ENCODE results near the gene SEMA5A. TPM values are rescaled to one million over a fixed set of nuclear protein-coding genes. Genes with fewer than 3 reads are reported as not detected.

Gene SEMA5A
- total RNA-seq, 4 donors from 2014 or later = 2.4 to 129 (median 10.0) TPM

DNA sequence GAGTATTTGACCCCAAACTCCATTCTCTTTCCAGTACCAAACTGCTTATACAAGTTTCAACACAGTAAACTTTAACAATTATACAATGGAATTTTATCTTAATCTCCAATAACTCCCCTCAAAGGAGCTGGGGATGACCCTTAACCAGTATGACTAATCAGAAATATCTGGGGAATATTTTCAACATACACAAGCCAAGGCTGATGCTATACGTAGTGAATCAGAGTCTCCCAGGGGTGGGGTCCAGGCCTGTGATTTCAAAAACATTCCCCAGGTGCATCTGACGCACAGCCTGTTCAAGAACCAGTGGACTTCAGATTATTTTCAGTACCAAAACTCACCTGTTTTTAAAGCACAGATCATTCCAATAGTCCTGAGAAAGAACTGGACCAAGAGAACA is 11.8 kb upstream of the SEMA5A start:
- H3K27me3 ChIP-seq = no peaks in the 10 kb centered on the region
- TF ChIP-seq, protein P1, sequence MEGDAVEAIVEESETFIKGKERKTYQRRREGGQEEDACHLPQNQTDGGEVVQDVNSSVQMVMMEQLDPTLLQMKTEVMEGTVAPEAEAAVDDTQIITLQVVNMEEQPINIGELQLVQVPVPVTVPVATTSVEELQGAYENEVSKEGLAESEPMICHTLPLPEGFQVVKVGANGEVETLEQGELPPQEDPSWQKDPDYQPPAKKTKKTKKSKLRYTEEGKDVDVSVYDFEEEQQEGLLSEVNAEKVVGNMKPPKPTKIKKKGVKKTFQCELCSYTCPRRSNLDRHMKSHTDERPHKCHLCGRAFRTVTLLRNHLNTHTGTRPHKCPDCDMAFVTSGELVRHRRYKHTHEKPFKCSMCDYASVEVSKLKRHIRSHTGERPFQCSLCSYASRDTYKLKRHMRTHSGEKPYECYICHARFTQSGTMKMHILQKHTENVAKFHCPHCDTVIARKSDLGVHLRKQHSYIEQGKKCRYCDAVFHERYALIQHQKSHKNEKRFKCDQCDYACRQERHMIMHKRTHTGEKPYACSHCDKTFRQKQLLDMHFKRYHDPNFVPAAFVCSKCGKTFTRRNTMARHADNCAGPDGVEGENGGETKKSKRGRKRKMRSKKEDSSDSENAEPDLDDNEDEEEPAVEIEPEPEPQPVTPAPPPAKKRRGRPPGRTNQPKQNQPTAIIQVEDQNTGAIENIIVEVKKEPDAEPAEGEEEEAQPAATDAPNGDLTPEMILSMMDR (IDR thresholded peaks at IDR 0.05) = no peak
- TF ChIP-seq POLR2A (IDR thresholded peaks at IDR 0.05) = no peak
- H3K9me3 ChIP-seq = no peaks in the 10 kb centered on the region
- DNase-seq = no peak
- H3K4me1 ChIP-seq = no peaks in the 10 kb centered on the region
- intact Hi-C loops (cut with DNase I; ENCODE audit: low total_unique reads) = no loop called here
- H3K36me3 ChIP-seq = no peaks in the 10 kb centered on the region
- no peak overlapping the region for H3K4me3 ChIP-seq
- H3K27ac ChIP-seq = no peak overlapping the region

DNA sequence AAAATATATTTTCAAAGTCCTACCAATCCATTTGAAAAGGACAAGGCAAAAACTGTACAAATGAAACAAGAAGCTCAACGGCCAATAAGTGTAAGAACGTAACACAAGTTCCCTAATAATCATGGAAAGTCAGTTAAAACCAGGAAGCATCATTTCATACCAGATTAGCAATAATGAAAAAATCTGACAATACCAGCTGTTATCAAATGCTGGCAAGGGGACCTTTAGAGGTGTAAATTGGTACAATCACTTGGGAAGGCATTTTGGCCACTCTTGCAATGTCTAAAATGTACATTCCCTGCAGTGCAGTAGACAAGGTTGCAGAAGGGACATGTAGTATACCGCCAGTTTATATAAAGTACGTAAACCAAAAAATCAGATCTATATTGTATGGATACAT is 10.1 kb upstream of the SEMA5A start:
- H3K36me3 ChIP-seq = no peaks in the 10 kb centered on the region
- H3K27ac ChIP-seq = no peak overlapping the region
- H3K4me3 ChIP-seq = no peak overlapping the region
- H3K4me1 ChIP-seq = no peaks in the 10 kb centered on the region
- no peak for DNase-seq
- TF ChIP-seq POLR2A (IDR thresholded peaks at IDR 0.05) = no peak
- TF ChIP-seq, protein P1 (IDR thresholded peaks at IDR 0.05) = no peak
- intact Hi-C loops (cut with DNase I; ENCODE audit: low total_unique reads) = no loop called here
- no peaks in the 10 kb centered on the region for H3K27me3 ChIP-seq
- no peaks in the 10 kb centered on the region for H3K9me3 ChIP-seq

DNA sequence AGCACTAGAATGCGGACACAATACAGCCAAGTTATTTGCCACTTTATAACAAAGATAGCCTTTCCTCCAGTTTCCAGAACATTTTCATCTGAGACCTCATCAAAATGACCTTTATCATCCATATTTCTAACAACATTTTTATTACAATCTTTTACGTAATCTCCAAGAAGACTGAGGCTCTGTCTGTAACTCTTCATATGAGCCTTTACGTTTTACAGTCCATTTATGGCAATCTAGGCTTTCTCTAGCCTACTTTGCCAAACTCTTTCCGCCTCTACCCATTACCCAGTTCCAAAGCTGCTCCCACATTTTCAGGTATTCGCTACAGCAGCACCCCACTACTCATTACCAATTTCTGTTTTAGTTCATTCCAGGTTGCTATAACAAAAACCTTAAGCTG is 8.2 kb upstream of the SEMA5A start:
- no peaks in the 10 kb centered on the region for H3K9me3 ChIP-seq
- H3K36me3 ChIP-seq = no peaks in the 10 kb centered on the region
- H3K27ac ChIP-seq = no peak overlapping the region
- intact Hi-C loops (cut with DNase I; ENCODE audit: low total_unique reads) = no loop called here
- no peak for DNase-seq
- H3K27me3 ChIP-seq = no peaks in the 10 kb centered on the region
- no peak overlapping the region for H3K4me3 ChIP-seq
- H3K4me1 ChIP-seq = no peaks in the 10 kb centered on the region
- TF ChIP-seq POLR2A (IDR thresholded peaks at IDR 0.05) = no peak
- TF ChIP-seq, protein P1 (IDR thresholded peaks at IDR 0.05) = no peak

DNA sequence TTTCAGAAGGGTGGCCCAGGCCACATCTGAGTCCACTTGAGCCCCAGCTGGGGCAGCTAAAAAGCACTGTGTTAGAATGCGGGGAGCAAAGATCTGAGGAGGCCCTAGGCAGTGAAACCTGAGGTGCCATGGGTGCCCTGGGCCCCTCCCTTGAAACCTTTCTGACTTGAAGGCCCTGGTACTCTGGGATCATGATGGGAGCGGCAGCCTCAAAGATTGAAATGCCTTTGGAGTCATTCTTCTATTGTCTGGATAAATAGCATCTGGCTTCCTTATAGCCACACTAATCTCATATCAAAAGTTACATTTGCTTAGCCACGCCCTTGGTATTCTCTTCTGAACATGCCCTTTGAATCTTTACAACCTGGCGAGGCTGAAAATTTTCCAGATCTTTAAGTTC is 7.7 kb upstream of the SEMA5A start:
- Histone ChIP-seq H3K27ac (no peak overlapping the region), H3K4me1 (no peaks in the 10 kb centered on the region), H3K4me3 (no peak overlapping the region), H3K9me3 (no peaks in the 10 kb centered on the region), H3K36me3 (no peaks in the 10 kb centered on the region), H3K27me3 (no peaks in the 10 kb centered on the region)
- TF ChIP-seq, protein P1 (IDR thresholded peaks at IDR 0.05) = no peak
- TF ChIP-seq POLR2A (IDR thresholded peaks at IDR 0.05) = no peak
- no peak for DNase-seq
- intact Hi-C loops (cut with DNase I; ENCODE audit: low total_unique reads) = no loop called here

DNA sequence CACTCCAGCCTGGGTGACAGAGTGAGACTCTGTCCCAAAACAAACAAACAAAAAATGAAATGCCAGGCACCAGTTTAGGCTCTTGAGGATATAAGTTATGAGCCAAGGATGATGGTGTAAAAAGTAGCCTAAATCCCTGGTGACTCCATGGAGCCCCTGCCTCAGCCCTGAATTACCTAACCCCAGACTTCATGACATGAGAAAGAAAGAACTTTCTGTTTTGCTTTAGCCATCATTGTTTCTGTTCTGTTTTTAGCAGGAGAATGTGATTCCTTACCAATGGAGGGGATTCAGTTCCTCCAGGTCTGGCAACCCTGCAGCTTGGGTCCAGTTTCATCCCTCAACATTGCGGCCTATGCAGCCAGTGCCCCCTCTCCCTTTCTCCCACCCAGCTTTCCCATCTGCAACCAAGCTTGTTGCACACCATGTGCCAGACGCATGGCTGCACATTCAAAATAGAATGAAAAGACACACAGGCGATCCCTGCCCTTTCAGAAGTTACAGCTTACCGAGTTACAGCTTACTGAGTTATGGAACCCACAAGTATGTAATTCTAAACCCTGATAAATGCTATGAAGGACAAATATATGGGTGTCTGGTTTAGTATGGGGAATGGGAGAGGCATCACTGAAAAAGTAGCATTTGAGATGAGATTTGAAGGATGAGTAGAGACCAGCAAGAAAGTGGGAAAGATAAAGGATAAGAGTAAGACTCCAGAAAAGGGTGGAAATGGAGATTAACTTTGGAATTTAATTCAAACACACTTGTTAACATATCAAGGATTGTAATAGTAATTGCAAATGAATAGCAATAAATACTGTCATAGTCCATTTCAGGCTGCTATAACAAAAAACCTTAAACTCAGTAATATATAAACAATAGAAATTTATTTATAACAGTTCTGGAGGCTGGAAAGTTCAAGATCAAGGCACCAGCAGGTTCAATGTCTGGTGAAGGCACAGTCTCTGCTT is 6.0 kb upstream of the SEMA5A start:
- Histone ChIP-seq H3K9me3 (no peaks in the 10 kb centered on the region), H3K27ac (no peak overlapping the region), H3K27me3 (no peaks in the 10 kb centered on the region), H3K36me3 (no peaks in the 10 kb centered on the region), H3K4me3 (no peak overlapping the region), H3K4me1 (no peaks in the 10 kb centered on the region)
- TF ChIP-seq POLR2A (IDR thresholded peaks at IDR 0.05) = no peak
- TF ChIP-seq, protein P1 (IDR thresholded peaks at IDR 0.05) = no peak
- intact Hi-C loops (cut with DNase I; ENCODE audit: low total_unique reads) = no loop called here
- no peak for DNase-seq

Measured in uterus (tissue), 4 donors.